ENCODE data around the gene L1TD1. TPM values are rescaled to one million over a fixed set of nuclear protein-coding genes. Genes with fewer than 3 reads are reported as not detected.

L1TD1 gene
- total and polyA plus RNA-seq, 9 of the 15 experiments (the other 6 are each of a cell fraction or from before 2014, with no cell fraction given): 0.09 TPM; not detected in 8

DNA sequence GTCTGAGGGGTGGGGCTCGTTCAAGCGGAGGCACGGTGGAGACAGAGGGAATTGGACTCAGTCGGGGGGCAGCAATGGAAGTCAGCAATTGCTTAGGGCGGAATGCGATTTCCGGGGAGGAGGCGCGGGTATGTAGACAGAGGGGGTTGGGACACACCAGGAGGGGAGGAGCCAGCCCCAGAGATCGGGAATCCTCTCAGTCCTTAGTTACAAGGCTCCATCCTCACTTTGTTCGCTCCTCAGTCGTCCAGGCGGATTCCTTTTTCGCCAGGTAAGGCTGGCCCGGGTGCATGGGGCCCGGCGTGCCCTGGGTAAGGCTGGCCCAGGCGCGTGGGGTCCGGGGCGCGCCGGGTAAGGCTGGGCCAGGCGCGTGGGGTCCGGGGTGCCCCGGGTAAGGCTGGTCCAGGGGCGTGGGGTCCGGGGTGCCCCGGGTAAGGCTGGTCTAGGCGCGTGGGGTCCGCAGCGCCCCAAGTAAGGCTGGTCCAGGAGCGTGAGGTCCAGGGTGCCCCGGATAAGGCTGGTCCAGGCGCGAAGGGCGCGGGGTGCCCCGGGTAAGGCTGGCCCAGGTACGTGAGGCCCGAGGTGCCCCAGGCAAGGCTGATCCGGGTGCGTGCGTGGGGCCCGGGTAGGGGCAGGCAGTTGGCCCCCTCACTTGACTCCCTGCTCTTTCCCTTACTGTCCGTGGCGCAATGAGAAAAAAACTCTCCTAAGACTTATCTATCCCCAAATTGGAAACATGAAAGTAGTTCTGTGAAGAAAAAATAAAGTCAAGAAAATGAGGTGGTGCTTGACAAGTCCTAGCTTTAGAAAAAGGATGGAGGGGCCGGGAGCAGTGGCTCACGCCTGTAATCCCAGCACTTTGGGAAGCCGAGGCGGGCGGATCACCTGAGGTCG, at the start of gene L1TD1 (continued):
- TF ChIP-seq HNRNPLL (IDR thresholded peaks at IDR 0.05; ENCODE audit: low read depth, low read length, poor library complexity, severe bottlenecking) (no peak), CCNT2 (IDR thresholded peaks at IDR 0.05; ENCODE audit: borderline replicate concordance, extremely low read depth, insufficient read length, low read depth, low read length) (no peak), HDAC1 (IDR thresholded peaks at IDR 0.05) (no peak), ELF1 (tag; IDR thresholded peaks at IDR 0.05) (no peak), ESRRA (IDR thresholded peaks at IDR 0.05; ENCODE audit: borderline replicate concordance, low read depth) (no peak)
- TF ChIP-seq, protein P1, sequence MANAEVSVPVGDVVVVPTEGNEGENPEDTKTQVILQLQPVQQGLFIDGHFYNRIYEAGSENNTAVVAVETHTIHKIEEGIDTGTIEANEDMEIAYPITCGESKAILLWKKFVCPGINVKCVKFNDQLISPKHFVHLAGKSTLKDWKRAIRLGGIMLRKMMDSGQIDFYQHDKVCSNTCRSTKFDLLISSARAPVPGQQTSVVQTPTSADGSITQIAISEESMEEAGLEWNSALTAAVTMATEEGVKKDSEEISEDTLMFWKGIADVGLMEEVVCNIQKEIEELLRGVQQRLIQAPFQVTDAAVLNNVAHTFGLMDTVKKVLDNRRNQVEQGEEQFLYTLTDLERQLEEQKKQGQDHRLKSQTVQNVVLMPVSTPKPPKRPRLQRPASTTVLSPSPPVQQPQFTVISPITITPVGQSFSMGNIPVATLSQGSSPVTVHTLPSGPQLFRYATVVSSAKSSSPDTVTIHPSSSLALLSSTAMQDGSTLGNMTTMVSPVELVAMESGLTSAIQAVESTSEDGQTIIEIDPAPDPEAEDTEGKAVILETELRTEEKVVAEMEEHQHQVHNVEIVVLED (CRISPR knock-in tag; IDR thresholded peaks at IDR 0.05): no peak

DNA sequence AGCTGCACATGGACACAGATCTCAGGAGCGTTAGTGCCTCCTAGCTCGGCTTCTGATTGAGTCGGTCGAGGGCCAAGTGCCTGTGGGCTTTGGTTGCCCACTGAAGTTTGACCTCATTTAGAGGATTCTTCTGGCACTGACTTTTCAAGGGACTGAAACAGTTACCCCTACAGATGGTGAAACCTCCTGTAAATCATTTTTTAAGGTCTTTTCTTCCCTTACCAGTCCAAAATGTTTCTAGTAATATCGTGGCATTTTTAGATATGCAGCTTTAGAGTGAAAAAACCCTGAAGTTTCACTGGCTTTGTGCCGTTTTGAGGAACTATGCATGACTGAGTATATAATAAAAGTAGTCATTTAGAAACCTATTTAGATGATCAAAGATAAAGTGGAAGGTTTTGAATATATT, 34.7 kb upstream of the L1TD1 start:
- Histone ChIP-seq H3K36me3 (ENCODE audit: control insufficient read depth, insufficient read depth, low read length) (no peaks in the 10 kb centered on the region), H4K20me1 (replicated peaks; ENCODE audit: control insufficient read depth, insufficient read depth, low read length) (no peaks in the 10 kb centered on the region), H3K4me3 (no peak overlapping the region), H3K4me2 (ENCODE audit: insufficient read depth, low read length) (no peak overlapping the region), H3K79me2 (ENCODE audit: control insufficient read depth, insufficient read depth, low read length) (no peaks in the 10 kb centered on the region), H3K9me3 (replicated peaks; ENCODE audit: control insufficient read depth, insufficient read depth, low read depth, low read length) (no peaks in the 10 kb centered on the region), H3K9ac (ENCODE audit: insufficient read depth in 1 of 2, low read depth in 2 of 2, low read length in 2 of 2) (no peak overlapping the region), H3K27ac (ENCODE audit: extremely low read depth, low read depth, low read length) (no peak overlapping the region), H2AFZ (ENCODE audit: low read depth, low read length) (no peak overlapping the region), H3K9me1 (ENCODE audit: control insufficient read depth, insufficient read depth, low read length) (no peaks in the 10 kb centered on the region), H3K4me1 (replicated peaks in 1 of 2; ENCODE audit: control insufficient read depth in 2 of 2, insufficient read depth in 2 of 2, low read length in 2 of 2) (no peaks in the 10 kb centered on the region), H3K27me3 (ENCODE audit: control insufficient read depth in 2 of 2, insufficient read depth in 2 of 2, low read length in 2 of 2) (peaks cover 2 to 8% of the 10 kb centered on the region in 2 experiments; a peak in 4 of 5 replicates)
- WGBS (ENCODE audit: insufficient coverage, low coverage, missing lambda C conversion rate): 3% methylated on average over 6 of the region's 6 CpGs
- FAIRE-seq (no peak), ATAC-seq (no peak), DNase-seq (ENCODE audit: extremely low read depth in 1 of 4, low spot score in 3 of 4) (no peak)
- CTCF ChIA-PET (ENCODE audit: low intra/inter-chr PET ratio): no interaction called here
- no TSS peak for BruUV-seq (replicated peaks)
- POLR2A ChIA-PET: no interaction called here
- in situ Hi-C loops (cut with MboI) (no loop called here), intact Hi-C loops (cut with micrococcal nuclease) (no loop called here)
- TF ChIP-seq TRIM24 (IDR thresholded peaks at IDR 0.05): no peak
- no peak for TF ChIP-seq SRSF1 (IDR thresholded peaks at IDR 0.05; ENCODE audit: low read depth, low read length)
- no peak for TF ChIP-seq LEF1 (IDR thresholded peaks at IDR 0.05)
- TF ChIP-seq, protein P2, sequence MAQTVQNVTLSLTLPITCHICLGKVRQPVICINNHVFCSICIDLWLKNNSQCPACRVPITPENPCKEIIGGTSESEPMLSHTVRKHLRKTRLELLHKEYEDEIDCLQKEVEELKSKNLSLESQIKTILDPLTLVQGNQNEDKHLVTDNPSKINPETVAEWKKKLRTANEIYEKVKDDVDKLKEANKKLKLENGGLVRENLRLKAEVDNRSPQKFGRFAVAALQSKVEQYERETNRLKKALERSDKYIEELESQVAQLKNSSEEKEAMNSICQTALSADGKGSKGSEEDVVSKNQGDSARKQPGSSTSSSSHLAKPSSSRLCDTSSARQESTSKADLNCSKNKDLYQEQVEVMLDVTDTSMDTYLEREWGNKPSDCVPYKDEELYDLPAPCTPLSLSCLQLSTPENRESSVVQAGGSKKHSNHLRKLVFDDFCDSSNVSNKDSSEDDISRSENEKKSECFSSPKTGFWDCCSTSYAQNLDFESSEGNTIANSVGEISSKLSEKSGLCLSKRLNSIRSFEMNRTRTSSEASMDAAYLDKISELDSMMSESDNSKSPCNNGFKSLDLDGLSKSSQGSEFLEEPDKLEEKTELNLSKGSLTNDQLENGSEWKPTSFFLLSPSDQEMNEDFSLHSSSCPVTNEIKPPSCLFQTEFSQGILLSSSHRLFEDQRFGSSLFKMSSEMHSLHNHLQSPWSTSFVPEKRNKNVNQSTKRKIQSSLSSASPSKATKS (CRISPR knock-in tag; IDR thresholded peaks at IDR 0.05): no peak
- TF ChIP-seq, protein P3, sequence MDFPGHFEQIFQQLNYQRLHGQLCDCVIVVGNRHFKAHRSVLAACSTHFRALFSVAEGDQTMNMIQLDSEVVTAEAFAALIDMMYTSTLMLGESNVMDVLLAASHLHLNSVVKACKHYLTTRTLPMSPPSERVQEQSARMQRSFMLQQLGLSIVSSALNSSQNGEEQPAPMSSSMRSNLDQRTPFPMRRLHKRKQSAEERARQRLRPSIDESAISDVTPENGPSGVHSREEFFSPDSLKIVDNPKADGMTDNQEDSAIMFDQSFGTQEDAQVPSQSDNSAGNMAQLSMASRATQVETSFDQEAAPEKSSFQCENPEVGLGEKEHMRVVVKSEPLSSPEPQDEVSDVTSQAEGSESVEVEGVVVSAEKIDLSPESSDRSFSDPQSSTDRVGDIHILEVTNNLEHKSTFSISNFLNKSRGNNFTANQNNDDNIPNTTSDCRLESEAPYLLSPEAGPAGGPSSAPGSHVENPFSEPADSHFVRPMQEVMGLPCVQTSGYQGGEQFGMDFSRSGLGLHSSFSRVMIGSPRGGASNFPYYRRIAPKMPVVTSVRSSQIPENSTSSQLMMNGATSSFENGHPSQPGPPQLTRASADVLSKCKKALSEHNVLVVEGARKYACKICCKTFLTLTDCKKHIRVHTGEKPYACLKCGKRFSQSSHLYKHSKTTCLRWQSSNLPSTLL (IDR thresholded peaks at IDR 0.05): no peak
- TF ChIP-seq, protein P4, sequence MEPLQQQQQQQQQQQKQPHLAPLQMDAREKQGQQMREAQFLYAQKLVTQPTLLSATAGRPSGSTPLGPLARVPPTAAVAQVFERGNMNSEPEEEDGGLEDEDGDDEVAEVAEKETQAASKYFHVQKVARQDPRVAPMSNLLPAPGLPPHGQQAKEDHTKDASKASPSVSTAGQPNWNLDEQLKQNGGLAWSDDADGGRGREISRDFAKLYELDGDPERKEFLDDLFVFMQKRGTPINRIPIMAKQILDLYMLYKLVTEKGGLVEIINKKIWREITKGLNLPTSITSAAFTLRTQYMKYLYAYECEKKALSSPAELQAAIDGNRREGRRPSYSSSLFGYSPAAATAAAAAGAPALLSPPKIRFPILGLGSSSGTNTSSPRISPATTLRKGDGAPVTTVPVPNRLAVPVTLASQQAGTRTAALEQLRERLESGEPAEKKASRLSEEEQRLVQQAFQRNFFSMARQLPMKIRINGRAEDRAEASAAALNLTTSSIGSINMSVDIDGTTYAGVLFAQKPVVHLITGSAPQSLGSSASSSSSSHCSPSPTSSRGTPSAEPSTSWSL (CRISPR knock-in tag; IDR thresholded peaks at IDR 0.05; ENCODE audit: borderline replicate concordance): no peak
